Suprapubic skin (tissue), 4 donors: Measurements from ENCODE around the gene DPYSL3.

ENCODE experiments used
- POLR2A ChIP-seq, 2 donors: fragments of 450-650 bp; IDR thresholded peaks; one replicate each; pipeline ENCODE4 v1.6.1; 2017; ENCODE audit warnings: antibody characterized with exemption in 2 of 2, mild to moderate bottlenecking in 2 of 2, moderate library complexity in 2 of 2
- POLR2AphosphoS5 ChIP-seq, 3 donors: sonication (generic); formaldehyde crosslinking; IDR thresholded peaks; one replicate each; pipeline ENCODE4 v1.6.1; 2017; ENCODE audit warnings: antibody characterized with exemption in 3 of 3
- TF ChIP-seq, protein P1 (sequence below), 2 donors: fragments of 200-600 bp in 1 of 2; fragments of 450-650 bp in 1 of 2; sonication (generic) in 1 of 2; IDR thresholded peaks; one replicate each; pipeline ENCODE4 v1.5.1; 2016 to 2019; ENCODE audit warnings: antibody characterized with exemption in 2 of 2, mild to moderate bottlenecking in 1 of 2, moderate library complexity in 1 of 2

DNA sequence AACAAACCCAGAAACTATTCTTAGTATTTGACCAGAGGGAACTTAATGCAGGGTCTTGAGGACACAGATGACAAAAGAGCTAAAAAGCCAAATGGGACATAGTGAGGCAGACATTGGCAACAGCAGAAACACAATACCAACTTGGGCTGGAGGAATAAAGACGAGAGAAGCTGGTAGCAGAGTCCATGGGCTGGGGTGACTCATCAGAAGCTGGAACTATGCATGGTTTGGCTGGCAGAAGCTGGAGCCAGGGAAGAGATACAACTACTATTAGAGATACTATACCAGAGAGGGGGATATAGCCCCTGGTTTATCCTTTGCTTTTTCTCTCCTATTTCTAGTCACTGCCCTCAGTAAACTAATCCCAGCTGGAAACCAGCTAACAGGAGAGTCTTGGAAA, 29.2 kb upstream of the DPYSL3 start:
- TF ChIP-seq, protein P1, sequence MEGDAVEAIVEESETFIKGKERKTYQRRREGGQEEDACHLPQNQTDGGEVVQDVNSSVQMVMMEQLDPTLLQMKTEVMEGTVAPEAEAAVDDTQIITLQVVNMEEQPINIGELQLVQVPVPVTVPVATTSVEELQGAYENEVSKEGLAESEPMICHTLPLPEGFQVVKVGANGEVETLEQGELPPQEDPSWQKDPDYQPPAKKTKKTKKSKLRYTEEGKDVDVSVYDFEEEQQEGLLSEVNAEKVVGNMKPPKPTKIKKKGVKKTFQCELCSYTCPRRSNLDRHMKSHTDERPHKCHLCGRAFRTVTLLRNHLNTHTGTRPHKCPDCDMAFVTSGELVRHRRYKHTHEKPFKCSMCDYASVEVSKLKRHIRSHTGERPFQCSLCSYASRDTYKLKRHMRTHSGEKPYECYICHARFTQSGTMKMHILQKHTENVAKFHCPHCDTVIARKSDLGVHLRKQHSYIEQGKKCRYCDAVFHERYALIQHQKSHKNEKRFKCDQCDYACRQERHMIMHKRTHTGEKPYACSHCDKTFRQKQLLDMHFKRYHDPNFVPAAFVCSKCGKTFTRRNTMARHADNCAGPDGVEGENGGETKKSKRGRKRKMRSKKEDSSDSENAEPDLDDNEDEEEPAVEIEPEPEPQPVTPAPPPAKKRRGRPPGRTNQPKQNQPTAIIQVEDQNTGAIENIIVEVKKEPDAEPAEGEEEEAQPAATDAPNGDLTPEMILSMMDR (IDR thresholded peaks at IDR 0.05) = no peak
- no peak for TF ChIP-seq POLR2A (IDR thresholded peaks at IDR 0.05)
- no peak for TF ChIP-seq POLR2AphosphoS5 (IDR thresholded peaks at IDR 0.05)
